Gastroesophageal sphincter (tissue), 4 donors: ENCODE data around the gene TTC13. TPM values are rescaled to one million over a fixed set of nuclear protein-coding genes. Genes with fewer than 3 reads are reported as not detected.
"Not testable (repeated sequence)": the region's sequence is repeated elsewhere in the genome, so short reads cannot be mapped to it uniquely, and the experiment has no call there.

Experiments used
- ATAC-seq: fragments of 150-250 bp; one replicate; pipeline ENCODE4 v1.9.1; 2016; ENCODE audit warnings: mild to moderate bottlenecking, moderate library complexity
- H3K27ac ChIP-seq, 4 donors: fragments of 200-600 bp; sonication (generic) in 3 of 4; 1 replicate in 3 of 4; 2 replicates in 1 of 4; pipeline ENCODE4 v1.5.1; 2016 to 2019
- H3K27me3 ChIP-seq: fragments of 200-600 bp; sonication (generic); one replicate; pipeline ENCODE4 v1.5.1; 2019
- H3K36me3 ChIP-seq, 2 donors: fragments of 200-600 bp; sonication (generic); one replicate each; pipeline ENCODE4 v1.5.1; 2019; ENCODE audit warnings: control low read depth in 1 of 2
- H3K4me1 ChIP-seq, 3 donors: fragments of 200-600 bp; sonication (generic); 1 replicate in 2 of 3; 2 replicates in 1 of 3; pipeline ENCODE4 v1.5.1; 2016 to 2019; ENCODE audit warnings: control low read depth in 2 of 3
- H3K4me3 ChIP-seq, 2 donors: fragments of 200-600 bp; sonication (generic); one replicate each; pipeline ENCODE4 v1.5.1; 2019; ENCODE audit warnings: mild to moderate bottlenecking in 1 of 2, moderate library complexity in 1 of 2
- H3K9me3 ChIP-seq, 3 donors: fragments of 200-600 bp; sonication (generic); one replicate each; pipeline ENCODE4 v1.5.1; 2017 to 2019; ENCODE audit warnings: control low read depth in 2 of 3
- EP300 ChIP-seq: sonication (generic); formaldehyde crosslinking; IDR thresholded peaks from one replicate; pipeline ENCODE4 v1.6.1; 2017; ENCODE audit warnings: antibody characterized with exemption, mild to moderate bottlenecking
- POLR2A ChIP-seq, 2 donors: fragments of 450-650 bp; IDR thresholded peaks; one replicate each; pipeline ENCODE4 v1.6.1; 2017; ENCODE audit warnings: antibody characterized with exemption in 2 of 2, mild to moderate bottlenecking in 2 of 2, moderate library complexity in 1 of 2
- POLR2AphosphoS5 ChIP-seq: sonication (generic); formaldehyde crosslinking; IDR thresholded peaks from one replicate; pipeline ENCODE4 v1.6.1; 2017; ENCODE audit warnings: antibody characterized with exemption
- WGBS, 2 donors: methylation state at CpG; one replicate each; pipeline ENCODE4 v1.1.5; 2018; ENCODE audit warnings: low coverage in 1 of 2; 5-methylcytosine and 5-hydroxymethylcytosine counted together
- total RNA-seq, 4 donors: library from RNA; depleted of rRNA; stranded (reverse); fragments of >200 nt; gene quantifications; one replicate each; pipeline ENCODE4 v1.1.0, GENCODE V29; 2016
- TF ChIP-seq, protein P1 (sequence below), 4 experiments: fragments of 200-600 bp in 2 of 4; fragments of 450-650 bp in 2 of 4; sonication (generic) in 1 of 4; IDR thresholded peaks; one replicate each; pipeline ENCODE4 v1.5.1; 2017 to 2019; ENCODE audit warnings: antibody characterized with exemption in 4 of 4, mild to moderate bottlenecking in 2 of 4, moderate library complexity in 2 of 4

The TTC13 gene
- total RNA-seq, 4 donors from 2014 or later, result 9.6 to 24.4 (median 13.7) TPM

DNA sequence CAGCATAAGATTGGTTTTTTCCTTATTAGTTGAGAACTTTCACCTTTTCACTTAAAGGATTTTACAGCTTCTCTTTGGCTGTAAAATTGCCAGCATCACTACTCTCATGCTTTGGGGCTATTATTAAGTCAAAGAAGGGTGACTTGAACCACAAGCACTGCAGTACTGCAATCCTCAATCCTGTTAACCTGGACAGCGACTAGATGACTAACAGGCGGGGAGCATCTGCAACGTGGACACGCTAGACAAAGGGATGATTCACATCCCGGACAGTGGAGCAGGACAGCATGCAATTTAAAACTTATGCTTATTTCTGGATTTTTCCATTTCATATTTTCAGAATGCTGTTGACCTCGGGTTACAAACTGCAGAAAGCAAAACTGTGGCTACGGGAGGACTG is 8.3 kb upstream of the TTC13 start:
- H3K27me3 ChIP-seq, result no peaks in the 10 kb centered on the region
- no peak for ATAC-seq
- H3K36me3 ChIP-seq, result peaks cover 0 to 49% of the 10 kb centered on the region in 2 donors
- H3K9me3 ChIP-seq, result no peaks in the 10 kb centered on the region
- no peaks in the 10 kb centered on the region for H3K4me1 ChIP-seq
- WGBS, 2 donors, result 74 to 77% methylated on average over 5 to 7 of the region's 7 CpGs
- TF ChIP-seq POLR2A (IDR thresholded peaks at IDR 0.05), result no peak
- TF ChIP-seq EP300, result no peak
- no peak for TF ChIP-seq POLR2AphosphoS5
- TF ChIP-seq, protein P1, sequence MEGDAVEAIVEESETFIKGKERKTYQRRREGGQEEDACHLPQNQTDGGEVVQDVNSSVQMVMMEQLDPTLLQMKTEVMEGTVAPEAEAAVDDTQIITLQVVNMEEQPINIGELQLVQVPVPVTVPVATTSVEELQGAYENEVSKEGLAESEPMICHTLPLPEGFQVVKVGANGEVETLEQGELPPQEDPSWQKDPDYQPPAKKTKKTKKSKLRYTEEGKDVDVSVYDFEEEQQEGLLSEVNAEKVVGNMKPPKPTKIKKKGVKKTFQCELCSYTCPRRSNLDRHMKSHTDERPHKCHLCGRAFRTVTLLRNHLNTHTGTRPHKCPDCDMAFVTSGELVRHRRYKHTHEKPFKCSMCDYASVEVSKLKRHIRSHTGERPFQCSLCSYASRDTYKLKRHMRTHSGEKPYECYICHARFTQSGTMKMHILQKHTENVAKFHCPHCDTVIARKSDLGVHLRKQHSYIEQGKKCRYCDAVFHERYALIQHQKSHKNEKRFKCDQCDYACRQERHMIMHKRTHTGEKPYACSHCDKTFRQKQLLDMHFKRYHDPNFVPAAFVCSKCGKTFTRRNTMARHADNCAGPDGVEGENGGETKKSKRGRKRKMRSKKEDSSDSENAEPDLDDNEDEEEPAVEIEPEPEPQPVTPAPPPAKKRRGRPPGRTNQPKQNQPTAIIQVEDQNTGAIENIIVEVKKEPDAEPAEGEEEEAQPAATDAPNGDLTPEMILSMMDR (IDR thresholded peaks at IDR 0.05), result no peak
- H3K4me3 ChIP-seq, result no peak overlapping the region
- no peak overlapping the region for H3K27ac ChIP-seq

DNA sequence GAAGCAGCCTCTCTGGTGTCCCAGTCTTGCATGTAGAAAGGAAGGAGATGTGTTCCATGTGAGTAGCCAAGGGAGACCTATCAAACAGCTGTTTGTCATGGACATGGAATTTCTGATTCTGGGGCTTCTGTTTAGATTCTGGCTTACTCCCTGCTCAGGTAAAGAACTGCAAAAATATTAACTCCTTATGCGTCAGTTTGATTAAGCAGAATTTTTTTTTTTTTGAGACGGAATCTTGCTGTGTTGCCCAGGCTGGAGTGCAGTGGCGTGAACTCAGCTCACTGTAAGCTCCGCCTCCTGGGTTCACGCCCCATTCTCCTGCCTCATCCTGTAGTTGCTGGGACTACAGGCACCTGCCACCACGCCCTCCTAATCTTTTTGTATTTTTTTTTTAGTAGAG is 7.0 kb upstream of the TTC13 start:
- no peak for ATAC-seq
- WGBS, 2 donors, result 90 to 92% methylated on average over 1 to 6 of the region's 6 CpGs

DNA sequence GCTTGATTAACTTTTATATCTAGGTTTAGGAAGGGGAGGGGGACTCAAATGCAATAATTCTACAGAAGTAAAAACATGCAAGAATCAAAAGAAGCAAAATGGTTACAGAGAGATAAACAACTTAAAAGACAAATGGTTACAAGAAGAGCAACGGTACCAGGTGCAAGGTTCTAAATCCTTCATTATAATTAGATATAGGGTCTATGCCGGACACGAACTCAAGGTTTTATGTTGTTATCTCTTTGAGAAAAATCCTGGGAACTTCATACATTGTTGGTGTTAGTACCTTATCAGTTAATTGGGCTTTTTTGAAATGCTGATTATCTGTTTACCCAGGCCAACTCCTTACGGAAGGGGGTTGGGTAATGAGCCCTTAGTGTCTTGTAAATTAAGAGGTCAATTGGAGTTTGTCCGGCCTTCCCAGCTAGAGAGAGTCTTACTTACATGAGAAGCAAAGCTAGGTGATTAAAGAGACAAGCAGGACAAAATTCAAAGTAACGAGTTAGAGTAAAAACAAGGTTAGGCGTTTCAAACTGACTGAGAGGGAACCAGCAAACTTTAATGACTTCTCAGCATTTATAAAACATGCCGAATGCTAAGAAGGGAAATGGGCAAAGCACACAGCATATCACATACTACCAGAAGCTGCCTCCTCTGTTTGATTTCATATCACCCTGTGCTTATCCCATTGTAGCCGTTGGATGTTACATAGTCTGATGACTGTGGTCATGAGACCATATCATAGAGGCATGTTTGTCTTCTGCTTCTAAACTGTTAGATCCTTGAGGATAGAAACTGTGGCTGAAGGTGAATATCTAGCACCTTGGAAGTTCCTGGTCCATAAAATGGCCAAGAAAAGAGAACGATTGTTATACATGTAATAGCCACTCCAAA is 6.2 kb upstream of the TTC13 start:
- H3K27ac ChIP-seq, H3K27me3 ChIP-seq, H3K9me3 ChIP-seq, H3K4me1 ChIP-seq, ATAC-seq, H3K4me3 ChIP-seq: not testable (repeated sequence)
- H3K36me3 ChIP-seq, result peaks cover 0 to 43% of the 10 kb centered on the region in 2 donors
- WGBS, 2 donors, result 47 to 66% methylated on average over 6 to 10 of the region's 10 CpGs

More for the DNA sequence above, 7.0 kb upstream of the TTC13 start:
- H3K36me3 ChIP-seq, result peaks cover 0 to 49% of the 10 kb centered on the region in 2 donors
- no peaks in the 10 kb centered on the region for H3K9me3 ChIP-seq
- H3K27ac ChIP-seq, result no peak overlapping the region
- no peaks in the 10 kb centered on the region for H3K4me1 ChIP-seq
- no peaks in the 10 kb centered on the region for H3K27me3 ChIP-seq
- TF ChIP-seq EP300 (no peak), POLR2AphosphoS5 (no peak), POLR2A (IDR thresholded peaks at IDR 0.05) (no peak)
- TF ChIP-seq, protein P1 (IDR thresholded peaks at IDR 0.05), result no peak
- no peak overlapping the region for H3K4me3 ChIP-seq

DNA sequence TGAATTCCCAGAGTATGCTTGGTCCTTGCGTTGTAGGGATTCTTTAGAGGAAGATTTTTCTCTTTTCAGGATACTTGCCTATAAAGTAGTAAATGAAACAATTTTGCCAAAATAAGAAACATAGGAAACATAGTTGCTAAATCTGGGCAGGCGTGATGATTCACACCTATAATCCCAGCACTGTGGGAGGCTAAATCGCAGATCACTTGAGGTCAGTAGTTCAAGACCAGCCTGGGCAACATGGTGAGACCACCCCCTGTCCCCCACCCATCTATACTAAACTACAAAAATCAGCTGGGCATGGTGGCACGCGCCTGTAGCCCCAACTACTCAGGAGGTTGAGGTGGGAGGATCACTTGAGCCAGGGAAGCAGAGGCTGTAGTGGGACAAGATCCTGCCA is 5.2 kb upstream of the TTC13 start:
- no peak for ATAC-seq
- H3K27ac ChIP-seq, result no peak overlapping the region
- no peak overlapping the region for H3K4me3 ChIP-seq
- no peaks in the 10 kb centered on the region for H3K27me3 ChIP-seq
- TF ChIP-seq POLR2A (IDR thresholded peaks at IDR 0.05), result no peak
- TF ChIP-seq EP300, result no peak
- TF ChIP-seq POLR2AphosphoS5, result no peak
- TF ChIP-seq, protein P1 (IDR thresholded peaks at IDR 0.05), result no peak
- peaks cover 0 to 33% of the 10 kb centered on the region in 2 donors for H3K36me3 ChIP-seq
- WGBS, 2 donors, result 78 to 93% methylated on average over 2 to 5 of the region's 5 CpGs
- H3K4me1 ChIP-seq, result peaks cover 0 to 15% (median 0%) of the 10 kb centered on the region in 3 donors
- H3K9me3 ChIP-seq, result no peaks in the 10 kb centered on the region

DNA sequence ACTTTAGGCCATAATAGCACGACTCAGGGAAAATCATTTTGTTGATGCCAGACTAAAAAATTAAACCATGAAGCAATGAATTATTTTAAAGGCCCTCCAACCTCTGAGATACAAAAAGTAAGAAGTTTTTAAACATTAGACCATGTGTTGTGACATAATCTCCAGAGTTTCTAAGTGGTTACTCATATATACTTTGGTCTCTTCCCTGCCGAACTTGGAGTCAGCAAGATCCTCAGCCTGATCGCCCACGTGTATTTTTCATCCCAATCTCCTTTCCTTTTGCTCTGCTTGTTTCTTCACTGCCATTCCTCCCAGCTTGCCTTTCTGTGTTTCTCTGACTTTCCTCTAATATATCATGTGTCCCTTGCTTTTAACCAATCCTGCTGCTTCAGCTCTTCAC is 4.0 kb upstream of the TTC13 start:
- H3K9me3 ChIP-seq, result no peaks in the 10 kb centered on the region
- ATAC-seq, result no peak
- no peaks in the 10 kb centered on the region for H3K27me3 ChIP-seq
- H3K27ac ChIP-seq, result no peak overlapping the region
- H3K36me3 ChIP-seq, result peaks cover 0 to 33% of the 10 kb centered on the region in 2 donors
- no peak overlapping the region for H3K4me3 ChIP-seq
- WGBS, 2 donors, result 61 to 63% methylated on average over 4 of the region's 4 CpGs
- H3K4me1 ChIP-seq, result peaks cover 0 to 20% (median 0%) of the 10 kb centered on the region in 3 donors
- no peak for TF ChIP-seq EP300
- TF ChIP-seq POLR2AphosphoS5, result no peak
- no peak for TF ChIP-seq POLR2A (IDR thresholded peaks at IDR 0.05)
- TF ChIP-seq, protein P1 (IDR thresholded peaks at IDR 0.05), result no peak
